NCI-H2196 treated with DMSO at 0.1 percent for 48 hours (cell line): ENCODE results near the gene LRRC2.
"Not testable (repeated sequence)": the region's sequence is repeated elsewhere in the genome, so short reads cannot be mapped to it uniquely, and the experiment has no call there.

Experiments
- DNase-seq: peaks from one replicate; lab custom pipeline; 2025; ENCODE audit not compliant: unreplicated experiment; lab: John Stamatoyannopoulos, UW

The LRRC2 gene

GRCh38 chr3:46566040-46566641 lies at the start of gene LRRC2:
LRRC2 (minus strand) TSS chr3:46566302; CDS start chr3:46551591, 14,711 bp downstream.
- no peak for DNase-seq

DNA sequence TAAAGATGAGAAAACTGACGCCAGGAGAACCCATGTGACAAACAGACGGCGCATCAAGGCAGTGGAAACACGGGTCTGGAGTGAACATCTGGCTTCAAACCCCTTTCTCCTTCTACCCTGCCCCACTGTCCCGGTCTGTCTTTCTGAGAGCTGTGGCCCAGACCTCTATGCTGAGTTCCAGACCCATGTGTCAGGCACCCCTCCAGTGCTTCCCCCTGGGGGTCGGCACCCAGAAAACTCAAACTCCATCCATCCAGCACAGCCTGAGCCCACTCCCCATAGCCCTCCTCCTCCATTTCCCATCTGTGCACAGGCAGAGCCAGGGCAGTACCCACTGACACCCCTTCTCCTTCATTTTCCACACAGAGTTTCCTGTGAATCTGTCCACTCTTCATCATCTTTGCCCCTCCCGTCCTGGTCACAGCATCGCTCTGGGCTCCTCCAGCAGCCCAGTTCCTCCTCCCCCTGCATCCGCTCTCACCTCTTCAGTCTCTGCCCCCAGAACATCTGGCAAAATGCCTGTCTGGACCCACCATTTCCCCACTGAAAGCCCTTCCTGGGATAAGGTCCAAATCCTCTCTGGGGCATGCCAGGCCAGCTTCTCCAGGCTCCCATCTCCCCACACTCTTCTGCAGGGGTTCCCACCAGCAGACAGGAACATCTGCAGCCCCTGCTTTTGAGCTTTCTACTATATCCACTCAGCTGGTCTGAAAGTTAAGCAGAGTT lies 49.1 kb upstream of the LRRC2 start:
- no peak for DNase-seq

- no peak for DNase-seq
Measured at GRCh38 chr3:46614431-46614830, 48.3 kb upstream of the LRRC2 start.

- DNase-seq: no peak
Measured at GRCh38 chr3:46613313-46614005, 47.4 kb upstream of the LRRC2 start.

DNA sequence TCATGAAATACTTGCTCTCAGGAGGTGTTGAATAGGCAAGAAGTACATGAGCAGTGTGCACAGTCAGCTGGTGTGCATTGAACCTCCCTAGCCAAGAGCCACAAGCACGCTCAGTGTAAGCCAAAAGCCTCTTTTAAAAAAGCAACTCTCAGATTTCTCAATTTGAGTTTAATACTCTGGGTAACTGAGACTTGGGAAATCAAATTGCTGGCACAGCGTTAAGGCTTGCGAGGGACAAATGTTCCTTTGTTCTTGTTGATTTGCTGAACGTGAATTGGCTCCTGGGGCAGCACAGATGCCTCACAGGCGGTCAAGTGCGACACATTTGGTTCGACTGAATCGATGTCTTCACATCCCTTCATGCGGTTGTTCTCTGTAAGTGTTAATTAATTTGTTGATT lies 46.2 kb upstream of the LRRC2 start, which contains the start of gene FAM240A:
FAM240A (plus strand) TSS at position 202 of the 400 bp plus-strand sequence; CDS start at position 361, 159 bp downstream.
- DNase-seq: no peak

GRCh38 chr3:46609944-46610722 lies 44.0 kb upstream of the LRRC2 start:
- DNase-seq: no peak

- no peak for DNase-seq
Measured at GRCh38 chr3:46609212-46609721, 43.2 kb upstream of the LRRC2 start.

DNA sequence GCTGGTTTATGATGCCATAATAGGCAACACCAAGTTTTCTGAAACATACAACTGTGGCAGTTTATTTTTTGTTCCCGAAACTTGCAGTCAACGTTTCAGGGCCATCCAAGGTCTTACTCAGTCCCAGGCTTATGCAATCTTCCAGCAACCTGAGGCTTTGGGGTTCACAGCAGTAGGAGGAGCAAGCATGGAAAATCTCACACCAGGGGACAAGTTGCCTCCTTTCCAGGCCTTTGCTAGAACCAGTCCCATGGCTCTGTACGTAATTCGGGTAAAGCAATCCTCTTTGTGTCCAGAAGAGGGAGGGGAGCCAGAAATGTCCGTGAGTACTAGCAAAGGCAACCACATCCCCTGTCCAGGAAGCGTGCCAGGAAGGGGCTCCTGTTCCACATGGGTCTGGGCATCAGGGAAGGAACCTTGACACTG lies 41.5 kb upstream of the LRRC2 start:
- no peak for DNase-seq

DNA sequence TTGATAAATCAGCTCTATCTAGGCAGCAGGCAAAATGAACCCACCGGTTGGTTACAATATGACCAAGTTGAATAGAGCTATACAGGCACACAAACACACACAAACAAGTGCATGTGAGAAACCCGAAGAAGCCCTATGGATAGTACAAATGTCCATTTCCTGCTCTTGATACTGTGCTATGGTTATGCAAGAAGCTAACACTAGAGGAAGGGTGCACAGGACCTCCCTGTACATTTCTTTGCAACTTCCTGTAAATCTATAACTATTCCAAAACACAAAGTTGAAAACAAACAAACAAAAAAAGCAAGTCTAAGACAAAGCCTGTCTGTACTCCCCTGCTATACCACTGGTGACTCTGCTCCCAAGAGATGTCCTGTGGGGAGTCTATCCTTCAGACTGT lies 38.0 kb upstream of the LRRC2 start:
- DNase-seq: no peak

DNA sequence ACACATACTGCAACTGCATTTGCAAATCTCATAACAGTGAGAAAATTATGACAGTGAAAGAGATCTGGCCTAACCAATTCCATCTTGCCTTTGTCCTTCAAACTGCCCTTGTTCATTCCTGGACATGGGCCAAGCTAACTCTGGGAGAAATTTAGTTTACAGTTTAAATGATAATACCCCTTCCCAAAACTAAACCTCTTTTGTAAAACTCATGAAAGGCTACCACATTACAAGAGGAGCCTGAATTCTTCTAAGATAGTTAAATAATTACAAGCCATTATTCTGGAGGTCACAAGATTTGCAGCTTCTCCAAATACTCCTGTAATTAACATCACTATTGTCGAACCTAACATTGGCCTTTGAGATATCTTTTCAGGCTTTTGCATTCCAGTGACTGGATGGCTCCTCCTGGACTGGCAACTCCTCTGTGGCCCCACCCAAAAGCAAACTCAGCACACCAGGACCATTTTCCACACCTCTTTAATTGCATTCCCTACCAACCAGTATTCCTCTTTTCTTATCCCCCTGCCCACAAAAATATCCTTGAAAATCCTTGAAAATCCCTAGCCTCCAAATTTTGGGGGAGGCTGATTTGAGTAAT lies 37.4 kb upstream of the LRRC2 start:
- DNase-seq: no peak

DNA sequence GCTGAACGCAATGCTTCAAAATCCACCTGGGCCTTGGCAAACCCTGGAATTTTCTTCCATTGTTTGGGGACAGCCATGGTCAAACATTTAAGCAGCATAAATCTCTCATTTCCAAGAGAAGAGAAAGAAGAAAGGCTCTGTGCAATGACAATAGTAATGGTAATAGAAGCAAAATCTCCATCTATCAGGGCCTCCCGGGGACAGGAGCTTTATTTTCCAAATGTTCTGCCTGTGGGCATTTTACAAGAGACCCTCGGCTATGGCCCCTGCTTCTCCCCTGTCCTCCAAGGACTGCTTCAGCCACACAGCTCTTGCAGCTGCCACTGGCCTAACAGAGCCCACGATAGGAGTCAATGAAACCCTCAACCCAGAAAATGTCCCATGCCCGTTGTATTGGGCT lies 33.5 kb upstream of the LRRC2 start:
- no peak for DNase-seq

- no peak for DNase-seq
Measured at GRCh38 chr3:46595819-46596314, 29.8 kb upstream of the LRRC2 start.

GRCh38 chr3:46594723-46595122 lies 28.6 kb upstream of the LRRC2 start:
- DNase-seq: no peak

DNA sequence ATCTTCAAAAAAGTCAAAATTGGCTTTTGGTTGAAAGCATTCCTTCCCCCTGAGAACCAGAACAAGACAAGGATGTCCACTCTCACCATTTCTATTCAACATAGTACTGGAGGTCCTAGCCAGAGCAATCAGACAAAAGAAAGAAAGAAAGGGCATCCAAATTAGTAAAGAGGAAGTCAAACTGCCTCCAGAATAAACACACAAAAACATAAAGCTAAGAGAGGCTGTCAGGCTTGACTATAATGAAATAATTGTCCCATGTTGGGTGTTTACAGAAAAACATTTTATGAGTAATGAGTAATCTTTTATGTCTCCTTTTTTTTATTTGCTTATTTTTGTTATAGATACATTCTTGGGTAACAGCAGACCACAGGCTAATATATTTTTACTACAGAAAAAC lies 27.9 kb upstream of the LRRC2 start:
- DNase-seq: no peak

DNA sequence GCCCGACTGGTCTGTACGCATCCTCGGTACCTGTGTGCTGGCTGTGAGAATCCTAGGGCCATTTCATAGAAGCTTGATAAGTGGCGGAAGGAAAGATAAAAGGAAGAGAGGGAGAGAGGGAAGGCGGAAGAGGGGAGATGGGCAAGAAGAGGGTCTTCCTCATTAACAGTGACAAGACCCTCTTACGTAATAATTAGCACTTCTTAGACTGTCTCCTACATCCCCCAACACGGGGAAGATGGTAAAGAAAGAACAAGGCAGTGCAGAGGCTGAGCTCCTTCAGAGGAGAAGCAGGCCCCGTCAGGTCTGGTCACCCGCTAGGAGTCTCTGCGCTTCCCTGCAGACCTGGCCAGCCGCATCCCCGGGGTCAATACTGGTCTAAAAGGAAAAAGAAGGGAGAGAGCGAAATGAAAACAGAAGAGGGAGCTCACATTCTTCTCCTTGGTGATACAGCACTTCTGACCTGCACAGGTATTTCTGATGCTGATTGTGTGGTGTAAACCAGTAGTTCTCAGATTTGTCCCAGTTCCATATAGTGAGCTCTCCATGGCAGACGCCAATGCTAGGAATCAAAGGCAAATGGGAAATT lies 27.3 kb upstream of the LRRC2 start:
- no peak for DNase-seq

DNA sequence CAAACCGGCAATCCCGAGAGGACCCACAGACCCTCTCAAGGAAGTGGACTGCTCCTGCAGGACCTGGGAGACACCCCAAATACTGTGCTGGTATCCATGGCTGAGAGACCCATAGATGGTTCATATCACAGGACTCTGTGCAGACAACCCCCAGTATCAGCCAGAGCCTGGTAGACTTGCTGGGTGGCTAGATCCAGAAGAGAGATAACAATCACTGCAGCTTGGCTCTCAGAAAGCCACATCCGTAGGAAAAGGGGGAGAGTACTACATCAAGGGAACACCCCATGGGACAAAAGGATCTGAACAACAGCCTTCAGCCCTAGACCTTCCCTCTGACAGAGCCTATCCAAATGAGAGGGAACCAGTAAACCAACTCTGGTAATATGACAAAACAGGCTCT lies 21.2 kb upstream of the LRRC2 start:
- not testable (repeated sequence) for DNase-seq

DNA sequence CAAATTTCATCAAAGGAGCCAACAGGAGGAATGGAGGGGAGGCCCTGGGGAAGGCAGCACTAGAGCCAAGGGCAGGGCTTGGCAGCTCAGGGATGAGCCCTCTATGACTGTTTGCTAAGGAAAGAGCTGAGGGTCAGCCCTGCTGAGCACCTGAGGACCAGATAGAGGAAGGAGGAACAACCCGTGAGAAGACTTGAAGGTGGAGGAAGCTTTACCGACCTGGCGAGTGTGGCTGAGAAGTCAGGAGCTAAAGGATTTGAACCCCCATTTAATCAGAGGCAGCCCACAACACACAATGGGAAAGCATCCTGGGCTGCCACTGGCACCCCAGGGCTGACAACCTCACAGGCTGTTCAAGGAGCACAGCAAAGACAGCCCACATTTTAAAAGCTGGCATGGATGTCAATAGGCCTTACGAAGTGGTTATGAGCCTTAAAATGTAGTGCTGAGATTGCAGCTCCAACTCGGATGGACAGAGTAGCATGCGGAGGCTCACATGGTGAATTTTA lies 20.7 kb upstream of the LRRC2 start:
- no peak for DNase-seq

GRCh38 chr3:46585799-46586693 lies 19.9 kb upstream of the LRRC2 start:
- DNase-seq: no peak
